Mesodermal cell (in vitro differentiated cells): Measurements from ENCODE around the gene CHAMP1. TPM values are rescaled to one million over a fixed set of nuclear protein-coding genes. Genes with fewer than 3 reads are reported as not detected.

ENCODE experiments used
- H3K27ac ChIP-seq: 2 replicates; pipeline ENCODE4 v1.7.0; 2013; ENCODE audit warnings: mild to moderate bottlenecking, low read depth, low read length, moderate library complexity; ENCODE audit not compliant: severe bottlenecking
- H3K36me3 ChIP-seq: 2 replicates; pipeline ENCODE4 v1.7.1; 2013; ENCODE audit warnings: mild to moderate bottlenecking, low read length, moderate library complexity; ENCODE audit not compliant: control insufficient read depth, insufficient read depth
- H3K4me1 ChIP-seq: one replicate; pipeline ENCODE4 v1.7.1; 2013; ENCODE audit warnings: mild to moderate bottlenecking, low read length; ENCODE audit not compliant: insufficient read depth, control insufficient read depth, poor library complexity, severe bottlenecking
- H3K4me3 ChIP-seq: 2 replicates; pipeline ENCODE4 v1.7.0; 2013; ENCODE audit warnings: low read length, control low read depth, mild to moderate bottlenecking; ENCODE audit not compliant: insufficient read depth, poor library complexity, severe bottlenecking; ENCODE audit errors: extremely low read depth
- H3K9me3 ChIP-seq: 2 replicates; pipeline ENCODE4 v1.7.1; 2013; ENCODE audit warnings: mild to moderate bottlenecking, low read length, moderate library complexity; ENCODE audit not compliant: control insufficient read depth
- WGBS, 2 experiments: methylation state at CpG; one replicate each; pipeline ENCODE4 v1.1.5; 2013; ENCODE audit warnings: missing lambda C conversion rate in 2 of 2; ENCODE audit not compliant: insufficient coverage in 2 of 2; 5-methylcytosine and 5-hydroxymethylcytosine counted together
- polyA plus RNA-seq, 2 experiments: library from polyadenylated mRNA; stranded (reverse); fragments of 50-300 nt; gene quantifications; one replicate each; pipeline ENCODE4 v1.2.3, GENCODE V29; 2013

Gene CHAMP1, protein sequence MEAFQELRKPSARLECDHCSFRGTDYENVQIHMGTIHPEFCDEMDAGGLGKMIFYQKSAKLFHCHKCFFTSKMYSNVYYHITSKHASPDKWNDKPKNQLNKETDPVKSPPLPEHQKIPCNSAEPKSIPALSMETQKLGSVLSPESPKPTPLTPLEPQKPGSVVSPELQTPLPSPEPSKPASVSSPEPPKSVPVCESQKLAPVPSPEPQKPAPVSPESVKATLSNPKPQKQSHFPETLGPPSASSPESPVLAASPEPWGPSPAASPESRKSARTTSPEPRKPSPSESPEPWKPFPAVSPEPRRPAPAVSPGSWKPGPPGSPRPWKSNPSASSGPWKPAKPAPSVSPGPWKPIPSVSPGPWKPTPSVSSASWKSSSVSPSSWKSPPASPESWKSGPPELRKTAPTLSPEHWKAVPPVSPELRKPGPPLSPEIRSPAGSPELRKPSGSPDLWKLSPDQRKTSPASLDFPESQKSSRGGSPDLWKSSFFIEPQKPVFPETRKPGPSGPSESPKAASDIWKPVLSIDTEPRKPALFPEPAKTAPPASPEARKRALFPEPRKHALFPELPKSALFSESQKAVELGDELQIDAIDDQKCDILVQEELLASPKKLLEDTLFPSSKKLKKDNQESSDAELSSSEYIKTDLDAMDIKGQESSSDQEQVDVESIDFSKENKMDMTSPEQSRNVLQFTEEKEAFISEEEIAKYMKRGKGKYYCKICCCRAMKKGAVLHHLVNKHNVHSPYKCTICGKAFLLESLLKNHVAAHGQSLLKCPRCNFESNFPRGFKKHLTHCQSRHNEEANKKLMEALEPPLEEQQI
- 25.3 TPM for polyA plus RNA-seq (2013, experiment 1 of 2)
- polyA plus RNA-seq (2013, experiment 2 of 2), result 27.1 TPM

- no peaks in the 10 kb centered on the region for H3K9me3 ChIP-seq
- H3K4me3 ChIP-seq, result peak within 1 kb of the TSS; percentile 68
- H3K4me1 ChIP-seq, result peaks cover 17% of the 10 kb centered on the region
- 0 to 1% methylated on average over 86 to 97 of the region's 107 CpGs for WGBS, 2 experiments
- peak within 1 kb of the TSS; percentile 94 for H3K27ac ChIP-seq
- H3K36me3 ChIP-seq, result peaks cover 16% of the 10 kb centered on the region
These were observed at the start of gene CHAMP1 for GRCh38 chr13:114314074-114314912. CHAMP1 (plus strand) TSS chr13:114314503; CDS start chr13:114323843, 9,340 bp downstream.

DNA sequence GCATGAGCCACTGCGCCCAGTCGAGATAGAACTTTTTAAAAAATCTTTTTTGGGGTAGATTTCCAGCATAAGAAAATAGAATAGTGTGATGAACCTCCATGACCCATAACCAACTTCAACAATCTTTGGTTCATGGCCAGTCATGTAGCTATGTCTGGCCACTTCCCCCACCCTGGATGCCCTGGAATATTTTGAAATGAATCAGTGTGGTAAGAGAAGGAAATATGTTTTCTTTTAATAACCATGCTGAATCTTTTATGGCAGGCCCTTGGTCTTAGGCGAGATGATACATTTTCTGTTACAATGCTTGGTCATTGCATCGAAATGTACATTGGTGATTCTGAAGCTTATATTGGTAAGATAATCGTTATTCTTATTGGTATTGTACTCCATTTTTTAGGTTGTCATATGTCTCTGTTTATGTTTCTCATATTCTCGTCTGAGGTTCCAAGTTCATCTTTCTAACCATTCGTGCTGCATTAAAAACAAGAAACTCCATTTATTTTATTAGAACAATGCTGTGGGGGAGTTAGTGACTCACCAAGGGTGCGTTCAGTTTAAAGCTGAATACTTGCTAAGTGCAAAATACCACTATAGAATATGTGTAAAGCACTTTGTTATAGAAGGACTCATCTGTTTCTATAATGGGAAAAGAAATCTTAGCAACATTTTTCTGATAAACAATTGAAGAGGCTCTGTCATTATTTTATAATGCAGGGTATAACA lies 49.3 kb upstream of the CHAMP1 start:
- 100% methylated on average over 1 to 3 of the region's 8 CpGs for WGBS, 2 experiments
- no peak overlapping the region for H3K27ac ChIP-seq
- peaks cover 6% of the 10 kb centered on the region for H3K9me3 ChIP-seq
- no peaks in the 10 kb centered on the region for H3K4me1 ChIP-seq
- H3K36me3 ChIP-seq, result peaks cover 96% of the 10 kb centered on the region
- H3K4me3 ChIP-seq, result no peak overlapping the region

DNA sequence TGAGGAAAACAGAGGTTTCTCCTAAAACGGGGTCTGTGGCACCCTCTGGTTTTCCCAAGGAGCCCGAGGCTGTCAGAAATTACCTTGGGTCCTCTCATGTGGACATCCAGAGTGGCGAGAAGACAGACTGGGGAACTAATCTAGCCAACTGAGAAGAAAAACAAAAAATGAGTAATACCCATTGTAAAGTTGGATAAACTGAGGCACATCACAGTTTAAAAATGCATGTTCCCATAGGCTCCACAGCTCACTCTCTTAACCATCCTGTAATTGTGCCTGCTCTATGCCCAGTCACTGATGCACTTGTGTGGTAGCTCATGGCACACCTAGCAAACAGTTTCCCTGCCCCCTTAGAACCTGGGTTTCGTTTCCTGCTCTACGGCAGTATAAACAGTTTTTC lies 48.1 kb upstream of the CHAMP1 start:
- no peak overlapping the region for H3K4me3 ChIP-seq
- H3K27ac ChIP-seq, result no peak overlapping the region
- 90 to 91% methylated on average over 3 of the region's 5 CpGs for WGBS, 2 experiments
- peaks cover 89% of the 10 kb centered on the region for H3K36me3 ChIP-seq
- H3K9me3 ChIP-seq, result peaks cover 6% of the 10 kb centered on the region
- H3K4me1 ChIP-seq, result no peaks in the 10 kb centered on the region

- Histone ChIP-seq H3K9me3 (peaks cover 6% of the 10 kb centered on the region), H3K4me1 (no peaks in the 10 kb centered on the region), H3K4me3 (no peak overlapping the region), H3K36me3 (peaks cover 88% of the 10 kb centered on the region), H3K27ac (no peak overlapping the region)
- WGBS, 2 experiments, result 94 to 95% methylated on average over 3 of the region's 6 CpGs
These were observed 45.7 kb upstream of the CHAMP1 start for GRCh38 chr13:114268344-114269280.

- no peak overlapping the region for H3K4me3 ChIP-seq
- no peaks in the 10 kb centered on the region for H3K4me1 ChIP-seq
- no peak overlapping the region for H3K27ac ChIP-seq
- peaks cover 86% of the 10 kb centered on the region for H3K36me3 ChIP-seq
- H3K9me3 ChIP-seq, result peaks cover 6% of the 10 kb centered on the region
- WGBS, 2 experiments, result 100% methylated on average over 3 of the region's 4 CpGs
These were observed 45.0 kb upstream of the CHAMP1 start for GRCh38 chr13:114269281-114269770.

DNA sequence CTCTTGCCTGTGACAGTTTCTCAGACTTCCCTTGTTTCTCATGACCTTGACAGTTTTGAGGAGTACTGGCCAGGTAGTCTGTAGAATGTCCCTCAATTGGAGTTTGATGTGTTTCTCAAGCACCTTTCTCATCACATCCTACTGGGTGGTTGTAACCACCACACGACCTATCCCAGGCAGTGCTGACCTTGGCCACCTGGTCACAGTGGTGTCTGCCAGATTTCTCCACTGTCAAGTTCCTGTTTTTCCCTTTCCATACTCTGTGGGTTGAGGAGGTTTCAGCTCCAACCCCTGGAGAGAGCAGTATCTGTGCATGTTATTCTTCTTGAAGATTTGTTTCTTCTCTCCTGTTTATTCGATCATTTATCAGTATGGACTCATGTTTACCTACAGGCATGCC lies 41.3 kb upstream of the CHAMP1 start:
- no peak overlapping the region for H3K4me3 ChIP-seq
- 86 to 92% methylated on average over 1 to 2 of the region's 2 CpGs for WGBS, 2 experiments
- H3K36me3 ChIP-seq, result peaks cover 81% of the 10 kb centered on the region
- no peak overlapping the region for H3K27ac ChIP-seq
- H3K9me3 ChIP-seq, result peaks cover 6% of the 10 kb centered on the region
- no peaks in the 10 kb centered on the region for H3K4me1 ChIP-seq

GRCh38 chr13:114275304-114275703 lies 39.0 kb upstream of the CHAMP1 start:
- Histone ChIP-seq H3K4me3 (no peak overlapping the region), H3K36me3 (peaks cover 58% of the 10 kb centered on the region)
- 96 to 97% methylated on average over 3 of the region's 7 CpGs for WGBS, 2 experiments

DNA sequence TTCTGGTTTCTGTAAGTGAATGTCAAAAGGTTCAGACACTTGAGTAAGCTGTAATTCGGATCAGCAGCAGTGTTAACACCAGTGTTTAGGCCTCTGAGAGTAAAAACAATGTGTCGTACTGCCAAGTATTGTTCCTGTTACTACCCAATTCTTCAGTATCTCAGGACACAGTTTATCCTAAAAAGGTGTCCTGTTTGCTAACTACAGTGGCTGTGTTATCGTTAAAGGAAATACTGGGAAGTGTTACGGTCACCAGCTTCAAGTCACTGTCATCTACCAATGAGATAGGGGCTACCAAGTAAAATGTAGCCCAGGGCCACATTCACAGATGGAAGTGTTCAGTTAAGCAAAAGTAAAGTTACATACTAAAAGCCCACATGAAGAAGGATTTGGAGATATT lies 35.2 kb upstream of the CHAMP1 start:
- Histone ChIP-seq H3K36me3 (peaks cover 38% of the 10 kb centered on the region), H3K4me3 (no peak overlapping the region), H3K4me1 (peaks cover 9% of the 10 kb centered on the region), H3K9me3 (no peaks in the 10 kb centered on the region), H3K27ac (no peak overlapping the region)
- 89 to 90% methylated on average over 4 of the region's 4 CpGs for WGBS, 2 experiments

More at GRCh38 chr13:114275304-114275703, 39.0 kb upstream of the CHAMP1 start:
- Histone ChIP-seq H3K27ac (no peak overlapping the region), H3K9me3 (no peaks in the 10 kb centered on the region), H3K4me1 (peaks cover 4% of the 10 kb centered on the region)

- Histone ChIP-seq H3K27ac (peak overlapping the region; percentile 98), H3K9me3 (no peaks in the 10 kb centered on the region), H3K4me1 (peaks cover 9% of the 10 kb centered on the region), H3K4me3 (no peak overlapping the region), H3K36me3 (peaks cover 38% of the 10 kb centered on the region)
- WGBS, 2 experiments, result 94% methylated on average over 2 of the region's 2 CpGs
These were observed 34.4 kb upstream of the CHAMP1 start for GRCh38 chr13:114279758-114280355.
